Muscle of back (tissue), 11 donors: ENCODE data around the gene DLGAP1. TPM values are rescaled to one million over a fixed set of nuclear protein-coding genes. Genes with fewer than 3 reads are reported as not detected.
"Not testable (repeated sequence)": the region's sequence is repeated elsewhere in the genome, so short reads cannot be mapped to it uniquely, and the experiment has no call there.

ENCODE experiments used
- DNase-seq, 3 donors: peaks; one replicate each; pipeline versions ENCODE4 v3.0.0 to v3.0.0-alpha.2; 2013
- polyA plus RNA-seq, 10 donors: library from polyadenylated mRNA; unstranded; fragments of 120-200 nt; gene quantifications; one replicate each; pipeline ENCODE4 v1.2.1, GENCODE V29; 2013; ENCODE audit not compliant: insufficient read length in 10 of 10

The DLGAP1 gene
- polyA plus RNA-seq, 10 donors = 1.3 to 3.5 (median 2.1) TPM

DNA sequence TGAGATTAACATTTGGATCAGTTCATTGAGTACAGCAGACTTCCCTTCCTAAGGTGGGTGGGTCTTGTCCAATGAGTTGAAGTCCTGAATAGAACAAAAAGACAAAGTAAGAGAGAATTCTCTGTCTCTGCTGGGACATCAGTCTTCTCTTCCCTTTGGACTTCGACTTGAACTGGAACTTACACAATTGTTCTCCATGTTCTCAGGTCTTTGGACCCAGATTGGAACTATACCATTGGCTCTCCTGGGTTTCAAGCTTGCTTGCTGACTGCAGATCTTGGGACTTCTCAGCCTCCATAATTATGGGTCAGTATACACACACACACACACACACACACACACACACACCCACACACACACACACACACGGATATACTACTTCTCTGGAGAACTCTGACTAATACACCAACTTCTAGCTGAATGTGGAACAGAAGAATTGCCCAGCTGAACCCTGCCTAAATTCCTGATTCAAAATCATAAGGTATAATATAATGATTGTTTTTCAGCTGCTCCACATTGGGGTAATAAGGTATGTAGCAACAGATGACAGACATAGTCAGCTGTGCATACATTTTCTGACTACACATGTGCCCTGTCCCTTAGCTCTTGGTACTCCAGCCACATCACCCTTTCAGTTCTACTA is 791.1 kb downstream of the DLGAP1 start:
- no peak for DNase-seq

DNA sequence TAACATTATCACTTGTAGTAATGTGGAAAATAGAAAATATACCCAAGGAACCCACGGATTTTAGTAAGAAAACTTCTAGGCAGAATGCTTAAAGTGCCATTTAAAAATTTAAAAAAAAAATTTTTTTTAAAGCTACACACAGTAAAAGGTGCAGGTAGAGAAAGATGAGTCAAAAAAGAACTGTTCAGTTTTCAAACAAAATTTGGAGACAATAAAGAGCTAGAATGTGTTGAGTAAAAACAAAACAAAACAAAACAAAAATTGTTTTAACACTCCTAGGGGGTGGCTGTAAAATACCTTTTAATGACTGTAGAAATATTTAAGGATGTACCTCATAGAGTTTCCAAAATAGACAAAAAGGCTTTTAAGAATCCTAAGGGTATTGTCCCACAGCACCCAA is 793.1 kb downstream of the DLGAP1 start:
- no peak for DNase-seq

DNA sequence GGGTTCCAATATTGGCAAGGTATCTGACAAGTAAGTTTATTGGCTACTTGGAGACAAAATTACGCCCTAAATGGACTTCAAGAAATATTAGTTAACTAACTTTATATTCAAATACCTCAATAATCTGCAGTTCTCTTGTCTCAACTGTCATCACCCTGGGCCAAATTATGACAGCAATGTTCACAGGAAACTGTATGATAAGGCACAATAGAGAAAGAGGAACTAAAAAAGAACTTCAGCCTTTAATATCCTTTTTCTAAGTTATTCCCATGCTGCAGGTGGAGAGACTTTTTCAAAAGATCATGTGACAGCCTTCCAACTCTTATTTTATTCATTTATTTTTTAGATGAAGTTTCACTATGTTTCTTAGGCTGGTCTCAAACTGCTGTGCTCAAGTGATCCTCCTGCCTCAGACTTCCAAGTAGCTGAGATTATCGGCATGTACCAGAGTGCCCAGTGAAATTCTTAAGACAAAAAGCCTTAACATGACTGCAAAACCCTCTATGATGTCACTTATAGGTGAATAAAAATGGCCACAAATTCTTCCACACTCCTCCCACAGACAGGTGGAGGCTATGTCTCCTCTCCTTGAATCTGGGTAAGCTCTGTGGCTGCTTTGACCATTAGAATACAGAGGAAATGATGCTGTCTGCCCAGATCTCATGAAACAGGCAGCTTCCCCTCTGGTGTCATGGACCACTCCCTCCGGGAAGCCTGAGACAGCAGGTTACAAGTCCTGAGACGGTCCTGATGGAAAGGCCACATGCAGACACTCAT is 794.2 kb downstream of the DLGAP1 start:
- DNase-seq = no peak

DNA sequence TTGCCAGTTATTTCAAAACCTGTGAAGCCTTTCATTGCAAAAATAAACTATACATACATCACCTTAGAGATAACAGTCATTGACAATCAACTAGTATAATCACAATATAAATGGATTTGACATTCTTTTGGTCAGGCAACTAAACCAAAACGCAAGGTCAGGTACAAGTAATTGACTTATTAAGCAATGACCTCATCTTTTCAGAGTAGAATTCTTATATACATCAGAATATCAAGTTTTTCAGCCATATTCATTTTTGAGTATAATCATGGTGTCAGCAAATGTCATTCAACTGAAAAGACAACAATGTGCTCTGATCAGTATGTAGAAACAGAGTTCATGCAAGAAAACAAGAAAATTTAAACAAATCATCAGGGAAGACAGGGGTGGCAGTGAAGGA is 796.6 kb downstream of the DLGAP1 start:
- DNase-seq = no peak

DNA sequence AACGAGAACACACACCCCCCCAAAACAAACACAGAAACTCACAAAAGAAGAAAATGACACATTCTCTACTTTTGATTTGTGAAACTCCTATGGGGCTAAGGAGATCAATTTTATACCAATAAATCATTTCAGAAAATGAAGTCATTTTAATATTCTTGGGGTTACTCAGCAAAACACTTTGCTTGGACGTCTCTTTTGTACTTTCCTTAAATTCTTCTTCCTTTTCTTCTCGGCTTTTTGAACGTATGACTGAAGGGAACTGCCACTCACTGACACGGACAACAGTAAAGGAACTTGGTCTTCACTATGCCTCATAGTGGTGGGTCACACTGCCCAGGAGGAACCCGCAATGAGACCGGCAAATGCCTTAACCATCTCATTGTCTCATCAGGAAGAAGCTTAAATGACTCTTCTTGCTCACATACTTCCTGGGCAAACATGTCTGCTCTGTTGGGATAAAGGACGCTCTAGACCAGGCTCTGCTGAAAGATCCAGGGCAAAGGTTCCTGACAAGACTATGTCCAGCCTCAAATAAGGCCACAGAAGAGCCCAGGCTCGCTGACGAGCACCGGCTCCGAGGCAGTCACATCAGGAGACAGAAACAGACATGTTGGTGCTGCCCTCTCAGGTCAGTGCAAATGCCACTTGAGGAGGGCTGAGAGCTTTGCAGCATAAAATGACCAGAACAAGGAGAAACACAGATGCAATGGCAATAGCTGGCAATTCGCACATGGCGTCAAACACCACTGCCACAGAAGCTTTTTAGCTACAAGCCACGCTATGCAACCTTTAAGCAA is 799.7 kb downstream of the DLGAP1 start:
- no peak for DNase-seq

DNA sequence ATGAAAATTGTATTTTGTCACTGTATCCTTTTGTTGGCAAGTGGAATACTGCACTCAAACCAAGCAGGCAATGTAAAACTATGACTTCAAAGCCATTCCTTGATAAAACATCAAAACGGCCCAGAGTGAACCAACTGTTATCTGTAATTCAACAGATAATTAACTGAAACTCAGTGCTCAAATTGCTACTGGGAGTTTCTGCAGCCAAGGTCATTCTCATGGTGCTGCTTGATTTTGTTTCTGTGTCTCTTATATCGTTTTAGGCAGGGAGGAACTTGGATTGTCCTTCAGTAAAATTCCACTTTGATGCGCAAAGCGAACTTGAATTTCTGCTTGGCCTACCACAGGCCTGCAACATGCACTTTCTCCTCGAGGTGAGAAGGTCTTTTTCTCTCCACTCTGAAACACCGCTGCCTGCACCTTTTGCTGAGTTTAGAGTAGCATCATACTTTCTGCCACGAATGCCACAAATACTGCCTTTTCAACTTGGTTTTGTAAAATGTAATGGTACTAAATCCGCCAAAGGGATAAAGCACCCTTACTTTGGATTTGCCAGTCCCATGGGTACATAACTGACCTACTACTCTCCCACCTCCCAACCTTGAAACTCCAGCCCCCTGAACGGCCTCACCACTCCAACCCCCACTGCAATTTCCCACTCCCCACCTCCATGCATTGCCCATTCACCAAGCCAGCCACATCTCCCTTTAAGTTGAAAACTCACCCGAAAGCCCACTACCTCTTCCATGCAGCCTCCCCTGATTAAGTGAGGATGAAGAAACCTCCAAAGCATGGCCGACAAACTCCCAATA is 800.5 kb downstream of the DLGAP1 start:
- no peak for DNase-seq

DNA sequence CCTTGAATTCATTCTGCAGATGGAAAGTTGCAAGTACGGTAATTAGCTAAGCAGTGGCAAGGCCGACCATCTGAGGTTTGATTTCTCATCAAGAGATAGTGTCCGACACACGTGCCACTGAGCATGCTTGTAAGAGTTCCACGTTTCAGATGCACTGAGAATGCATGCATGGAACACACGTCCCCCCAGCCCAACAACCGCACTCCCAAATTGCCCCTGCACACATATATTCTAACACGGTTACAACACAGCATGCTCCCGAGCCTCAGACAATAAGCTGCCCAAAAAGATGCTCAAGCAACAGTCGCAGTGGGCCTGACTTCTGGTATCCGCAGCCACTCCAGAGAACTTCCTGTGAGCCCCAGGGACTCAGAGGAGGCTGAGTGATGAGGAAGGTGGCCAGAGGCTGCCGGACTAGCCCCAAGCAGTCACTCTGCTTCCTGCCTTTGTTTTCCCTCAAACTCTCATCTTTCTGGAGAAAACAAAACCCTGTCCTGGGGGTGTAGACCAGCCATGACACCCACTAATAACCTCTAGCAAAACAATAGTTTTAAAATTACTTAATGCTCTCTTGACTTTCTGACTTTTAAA is 801.2 kb downstream of the DLGAP1 start:
- no peak for DNase-seq

DNA sequence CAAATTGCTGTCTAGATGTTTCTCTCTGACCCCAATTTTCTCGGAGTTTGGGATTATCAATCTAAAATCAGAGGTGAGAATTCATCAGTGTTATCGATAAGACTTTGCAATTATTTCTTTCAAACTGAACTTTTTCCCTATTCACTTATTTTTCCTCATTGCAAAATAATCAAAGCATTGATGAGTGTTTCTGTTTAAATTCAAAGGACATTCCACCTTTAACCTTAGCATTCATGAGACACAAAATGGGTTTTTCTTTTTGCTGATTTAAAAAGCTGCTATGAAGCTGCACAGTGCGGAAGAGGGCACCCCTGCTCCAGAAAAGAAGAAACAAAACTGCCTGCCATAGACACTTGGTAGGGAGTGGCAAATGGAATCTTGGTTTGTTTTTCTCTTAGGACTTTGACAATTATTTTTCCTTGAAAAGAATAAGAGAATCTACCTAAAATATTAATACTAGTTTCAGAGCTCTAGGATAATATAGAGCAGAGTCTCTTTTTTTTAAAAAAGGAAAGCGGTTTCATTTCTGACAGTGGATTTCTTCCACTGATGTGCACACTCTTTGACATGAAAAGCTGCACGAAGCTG is 801.8 kb downstream of the DLGAP1 start:
- no peak for DNase-seq

DNA sequence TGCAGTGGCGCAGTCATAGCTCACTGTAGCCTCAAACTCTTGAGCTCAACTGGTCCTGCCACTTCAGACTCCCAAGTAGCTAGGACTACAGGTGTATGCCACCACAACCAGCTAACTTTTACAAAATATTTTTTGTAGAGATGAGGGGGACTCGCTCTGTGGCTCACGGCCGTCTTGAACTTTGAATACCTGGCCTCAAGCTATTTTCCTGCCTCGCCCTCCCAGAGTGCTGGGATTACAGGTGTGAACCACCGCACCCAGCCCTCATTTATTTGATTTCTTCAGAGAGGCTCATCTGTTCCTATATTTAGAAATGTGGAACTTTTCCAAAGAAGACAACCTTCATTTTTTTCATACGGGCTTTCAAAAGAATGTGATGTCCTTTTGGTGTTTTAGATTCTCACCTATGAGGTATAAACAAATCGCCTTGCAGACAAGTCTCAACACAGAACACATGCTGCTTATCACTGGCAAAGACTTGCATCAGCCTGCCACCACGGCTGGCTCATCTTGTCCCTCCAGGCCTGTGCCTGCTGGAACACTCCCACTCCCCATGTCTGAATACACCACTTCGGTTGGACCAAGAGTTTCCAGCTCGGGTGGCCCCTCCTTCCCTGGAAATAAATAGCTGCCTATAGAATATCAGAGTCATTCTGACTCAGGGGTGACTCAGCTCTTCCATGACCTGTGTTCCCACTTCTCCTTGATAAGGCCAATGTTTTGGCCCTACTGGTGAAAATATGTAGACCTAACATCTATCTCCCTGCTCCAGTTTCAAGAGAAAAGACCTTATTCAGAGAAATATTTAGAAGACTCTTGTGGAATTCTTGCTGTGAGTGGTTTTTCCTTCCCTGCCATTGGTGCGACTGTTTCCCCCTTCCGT is 802.5 kb downstream of the DLGAP1 start:
- DNase-seq = peak in 2 of 3 donors; percentile 53 to 93

DNA sequence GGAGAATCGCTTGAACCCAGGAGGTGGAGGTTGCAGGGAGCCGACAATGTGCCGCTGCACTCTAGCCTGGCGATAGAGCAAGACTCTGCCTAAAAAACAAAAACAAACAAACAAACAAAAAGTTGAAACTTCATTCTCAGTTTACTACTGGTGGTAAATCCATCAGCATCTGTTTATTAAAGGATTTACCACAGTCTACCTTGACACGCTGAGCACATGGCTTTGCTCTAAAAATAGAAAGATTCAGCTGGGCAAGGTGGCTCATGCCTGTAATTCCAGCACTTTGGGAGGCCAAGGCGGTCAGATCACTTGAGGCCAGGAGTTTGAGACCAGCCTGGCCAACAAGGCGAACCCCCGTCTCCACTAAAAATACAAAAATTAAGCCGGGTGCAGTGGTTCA is 803.8 kb downstream of the DLGAP1 start:
- DNase-seq = no peak

DNA sequence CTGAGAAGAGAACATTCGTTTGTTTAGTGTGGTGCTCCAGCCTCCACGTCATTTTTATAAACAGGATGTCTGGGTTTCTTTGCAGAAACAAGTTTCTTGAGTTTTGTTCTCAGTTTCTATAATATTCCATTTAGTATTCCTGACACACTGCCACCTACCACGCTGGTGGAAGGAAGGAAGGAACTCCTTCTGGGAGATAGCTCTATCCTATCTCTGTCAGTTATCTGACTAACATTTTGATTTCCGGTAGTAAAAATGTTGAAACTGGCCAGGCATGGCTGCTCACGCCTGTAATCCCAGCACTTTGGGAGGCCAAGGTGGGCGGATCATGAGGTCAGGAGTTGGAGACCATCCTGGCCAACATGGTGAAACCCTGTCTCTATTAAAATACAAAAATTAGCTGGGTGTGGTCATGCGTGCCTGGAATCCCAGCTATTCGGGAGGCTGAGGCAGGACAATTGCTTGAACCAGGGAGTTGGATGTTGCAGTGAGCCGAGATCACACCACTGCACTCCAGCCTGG is 804.5 kb downstream of the DLGAP1 start:
- DNase-seq = not testable (repeated sequence)

DNA sequence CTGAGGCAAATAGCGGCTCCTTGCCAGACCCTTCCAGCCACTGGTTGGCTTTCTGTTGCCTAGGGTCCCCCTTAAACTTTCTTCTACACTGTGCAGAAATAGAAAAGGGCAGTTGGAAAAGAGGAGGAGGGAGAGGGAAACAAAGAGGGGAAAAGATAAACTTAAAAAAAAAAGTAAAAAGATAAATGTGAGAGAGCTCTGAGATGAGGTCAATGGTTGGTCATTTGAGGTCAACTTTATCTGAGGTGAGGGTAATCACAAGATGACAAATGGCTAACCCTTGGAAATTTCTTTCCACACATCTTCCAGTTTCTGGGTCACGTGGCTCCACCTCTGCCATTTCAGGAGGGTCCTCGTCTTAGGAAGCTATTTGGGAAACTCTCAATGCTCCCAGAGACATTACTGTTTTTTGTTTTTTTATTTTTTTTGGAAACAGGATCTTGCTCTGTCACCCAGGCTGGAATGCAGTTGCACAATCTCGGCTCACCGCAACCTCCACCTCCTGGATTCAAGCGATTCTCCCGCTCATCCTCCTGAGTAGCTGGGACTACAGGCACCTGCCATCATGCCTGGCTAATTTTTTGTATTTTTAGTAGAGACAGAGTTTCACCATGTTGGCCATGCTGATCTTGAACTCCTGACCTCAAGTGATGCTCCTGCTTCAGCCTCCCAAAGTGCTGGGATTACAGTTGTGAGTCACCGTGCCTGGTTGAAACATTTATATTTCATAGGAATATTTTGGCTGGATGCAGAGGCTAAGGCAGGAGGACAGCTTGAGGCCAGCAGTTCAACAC is 805.3 kb downstream of the DLGAP1 start:
- peak in 1 of 3 donors; percentile 51 for DNase-seq

DNA sequence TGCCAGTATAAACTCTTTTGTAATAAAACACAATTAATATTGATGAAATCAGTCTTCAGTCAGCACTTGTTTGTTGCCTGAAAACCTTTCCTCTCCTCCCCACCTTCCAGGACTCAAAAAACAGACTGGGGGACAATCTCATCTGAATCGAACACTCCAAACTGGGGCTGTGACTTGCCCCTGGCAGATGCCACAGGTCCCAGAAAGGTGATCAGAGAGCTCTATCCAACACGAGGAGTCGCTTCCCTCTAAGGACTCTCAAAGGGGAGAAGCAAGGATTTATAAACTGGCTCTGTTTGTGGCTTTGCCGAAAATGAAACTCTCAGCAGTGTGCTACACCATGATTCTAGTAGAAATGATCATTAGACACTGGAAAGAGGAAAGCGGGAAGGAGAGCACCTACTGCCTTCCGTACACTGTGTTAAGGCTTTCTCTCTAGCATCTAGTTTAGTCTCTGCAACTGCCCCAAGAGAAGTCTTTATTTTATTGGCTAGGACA is 805.9 kb downstream of the DLGAP1 start:
- DNase-seq = no peak

DNA sequence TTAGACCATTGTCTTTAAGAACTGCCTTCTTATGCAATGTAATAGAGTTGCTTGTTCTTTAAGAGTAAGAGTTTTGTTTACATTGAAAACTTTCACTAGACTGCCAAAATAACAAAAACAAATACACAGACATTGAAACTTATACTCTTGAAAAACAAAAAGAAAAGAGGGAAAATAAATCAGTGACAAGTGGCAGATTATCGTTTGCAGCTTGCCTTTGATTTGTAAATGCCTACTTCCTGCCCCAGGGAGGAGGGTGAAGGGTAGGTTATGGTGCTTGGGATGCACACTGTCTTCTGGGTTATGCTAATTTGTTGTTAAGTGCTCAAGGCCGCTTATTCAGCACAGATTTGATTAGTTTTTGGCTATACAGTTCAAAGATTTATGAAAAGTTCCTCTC is 806.5 kb downstream of the DLGAP1 start:
- no peak for DNase-seq

DNA sequence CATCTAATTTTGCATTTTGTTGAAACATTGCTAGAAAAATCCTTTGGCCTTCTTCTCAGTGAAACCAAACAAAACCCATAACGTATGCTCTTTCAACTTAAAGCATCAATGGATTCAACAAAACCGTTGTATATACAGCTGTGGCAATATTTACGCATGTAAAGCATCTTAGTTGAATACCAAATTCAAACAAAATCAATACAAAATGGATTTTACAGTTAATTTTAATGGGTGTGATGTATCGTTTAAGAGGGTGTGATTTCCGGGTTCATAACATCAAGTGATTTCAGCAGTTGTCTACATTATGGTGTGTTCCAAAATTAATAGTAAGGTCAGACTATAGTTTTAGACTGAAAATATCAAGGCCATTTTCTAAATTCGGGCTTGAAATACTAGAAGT is 806.9 kb downstream of the DLGAP1 start:
- DNase-seq = no peak

DNA sequence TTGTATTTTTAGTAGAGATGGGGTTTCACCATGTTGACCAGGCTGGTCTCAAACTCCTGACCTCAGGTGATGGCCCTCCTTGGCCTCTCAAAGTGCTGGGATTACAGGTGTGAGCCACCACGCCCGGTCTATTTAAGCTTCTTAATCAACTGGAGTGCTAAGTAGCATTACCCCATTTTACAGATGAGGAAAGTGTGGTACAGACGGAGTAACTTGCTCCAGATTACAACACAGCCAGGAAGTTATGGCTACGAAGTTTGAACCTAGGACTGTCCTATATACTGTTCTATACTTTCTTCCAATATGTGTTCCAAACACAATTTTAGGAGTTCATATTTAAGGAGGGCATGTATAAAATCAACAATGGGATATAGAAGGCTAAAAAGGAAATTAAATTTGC is 807.5 kb downstream of the DLGAP1 start:
- DNase-seq = no peak

DNA sequence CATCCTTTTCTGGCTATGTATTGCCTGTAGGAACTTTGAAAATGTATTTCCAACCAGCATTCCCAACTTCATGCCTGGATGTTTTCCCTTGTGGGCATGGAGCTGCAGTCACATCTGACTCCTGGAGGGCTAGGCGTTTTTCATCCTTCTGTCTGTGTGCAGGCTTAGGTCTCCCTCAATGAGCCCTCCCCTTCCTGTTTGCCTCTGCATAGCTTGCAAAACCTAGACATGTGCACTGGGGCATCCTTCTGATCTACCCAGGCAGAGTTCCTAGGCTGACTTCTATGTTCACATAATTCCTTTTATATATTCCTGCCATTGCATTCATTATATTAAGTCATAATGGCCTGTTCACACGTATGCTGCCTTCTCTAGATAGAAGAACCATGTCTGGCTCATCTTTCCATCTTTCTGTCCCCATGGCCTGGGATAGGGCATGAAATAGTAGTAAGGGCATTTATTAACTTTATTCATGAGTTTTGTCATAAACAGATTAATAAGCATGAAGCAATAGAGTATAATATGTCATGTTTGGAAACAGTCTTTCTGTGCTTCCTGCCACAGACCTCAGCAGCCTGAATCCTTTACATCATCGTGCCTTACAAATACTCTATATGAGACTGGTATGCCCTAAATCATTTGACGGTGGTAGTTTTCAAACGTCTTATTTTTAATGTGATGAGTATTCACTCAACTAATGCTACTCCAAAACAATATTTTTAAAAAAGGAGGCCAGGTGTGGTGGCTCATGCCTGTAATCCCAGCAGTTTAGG is 809.5 kb downstream of the DLGAP1 start:
- no peak for DNase-seq
